ENCODE results near the gene TXLNA.
"Not testable (repeated sequence)": the region's sequence is repeated elsewhere in the genome, so short reads cannot be mapped to it uniquely, and the experiment has no call there.

Gene TXLNA

DNA sequence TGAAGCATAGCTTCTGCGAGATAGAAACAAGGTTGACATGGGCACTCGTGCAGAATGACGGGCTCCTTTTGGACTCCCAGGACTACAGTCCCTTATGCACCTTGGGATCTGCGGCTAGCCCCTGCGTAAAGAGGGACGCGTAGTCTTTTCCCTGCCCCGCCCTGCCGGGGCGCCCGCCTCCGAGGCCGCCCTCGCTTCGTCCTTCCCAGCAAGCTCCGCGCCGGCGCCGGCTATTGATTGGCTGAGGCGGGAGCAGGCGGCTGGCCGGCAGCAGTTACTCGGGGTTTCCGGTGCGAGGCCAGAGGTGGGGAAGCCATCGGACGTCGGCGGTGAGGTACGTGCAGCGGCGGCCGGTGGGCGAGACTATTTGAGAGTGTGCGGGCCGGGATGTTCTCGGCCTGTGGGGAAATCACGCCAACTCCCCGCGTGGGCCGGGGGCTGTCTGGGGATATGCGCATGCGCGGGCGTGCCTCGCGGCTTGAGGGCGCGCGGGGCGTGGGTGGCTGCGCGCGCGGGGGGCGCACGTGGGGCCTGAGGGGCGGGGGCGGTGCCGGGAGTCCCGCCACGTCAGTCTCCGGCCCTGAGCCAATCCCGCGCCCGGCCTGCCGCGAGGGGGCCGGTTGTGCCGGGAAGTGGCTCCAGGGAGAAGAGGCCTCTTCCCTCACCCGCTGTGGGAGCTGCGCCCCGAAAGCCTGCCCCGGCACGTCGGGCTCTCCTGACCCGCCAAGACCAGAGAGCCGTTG lies at the start of gene TXLNA:
TSS of gene TXLNA (plus strand) at position 233 of the 743 bp plus-strand sequence. CDS start 671 bp downstream, outside the sequence.
- DNase-seq (ENCODE audit: low read depth): peak; percentile 82

DNA sequence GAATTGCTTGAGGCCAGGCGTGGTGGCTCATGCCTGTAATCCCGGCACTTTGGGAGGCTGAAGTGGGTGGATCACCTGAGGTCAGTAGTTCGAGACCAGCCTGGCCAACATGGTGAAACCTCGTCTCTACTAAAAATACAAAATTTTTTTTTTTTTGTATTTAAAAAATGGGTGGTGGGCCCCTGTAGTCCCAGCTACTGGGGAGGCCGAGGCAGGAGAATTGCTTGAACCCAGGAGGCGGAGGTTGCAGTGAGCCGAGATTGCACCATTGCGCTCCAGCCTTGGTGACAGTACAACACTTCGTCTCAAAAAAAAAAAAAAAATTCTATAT lies 45.6 kb upstream of the TXLNA start:
- not testable (repeated sequence) for DNase-seq (ENCODE audit: low read depth)

DNA sequence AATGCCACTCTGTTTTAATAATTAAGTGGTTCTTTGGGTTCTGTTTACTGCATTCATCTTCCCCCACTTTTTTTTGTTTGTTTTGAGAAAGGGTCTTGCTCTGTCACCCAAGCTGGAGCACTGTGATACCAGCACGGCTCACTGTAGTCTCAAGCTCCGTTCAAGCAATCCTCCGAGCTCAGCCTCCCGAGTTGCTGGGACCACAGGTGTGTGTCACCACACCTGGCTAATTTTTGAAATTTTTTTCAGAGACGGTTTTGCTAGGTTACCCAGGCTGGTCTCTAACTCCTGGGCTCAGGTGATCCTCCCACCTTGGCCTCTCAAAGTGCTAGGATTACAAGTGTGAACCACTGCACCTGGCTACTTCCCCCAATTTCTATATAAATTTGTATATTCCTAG lies 42.4 kb upstream of the TXLNA start:
- no peak for DNase-seq (ENCODE audit: low read depth)

DNA sequence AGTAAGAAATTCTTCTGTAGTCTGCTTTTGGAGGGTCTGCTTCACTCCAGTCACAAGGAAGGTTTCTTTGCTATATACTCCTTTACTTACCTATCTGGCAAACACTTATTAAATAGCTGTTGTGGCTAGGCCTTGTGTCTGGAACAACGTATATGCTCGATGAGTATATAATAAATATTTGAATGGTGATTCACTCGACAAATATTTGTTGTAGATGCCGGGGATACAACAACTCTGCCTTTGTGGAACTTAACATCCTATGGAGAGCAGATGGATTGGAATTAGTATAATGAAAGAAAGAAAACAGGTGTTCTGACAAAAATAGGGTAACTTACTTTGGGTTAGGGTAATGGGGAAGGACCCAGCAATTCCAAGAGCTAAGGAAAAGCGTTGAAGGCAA lies 40.5 kb upstream of the TXLNA start:
- DNase-seq (ENCODE audit: low read depth): no peak

DNA sequence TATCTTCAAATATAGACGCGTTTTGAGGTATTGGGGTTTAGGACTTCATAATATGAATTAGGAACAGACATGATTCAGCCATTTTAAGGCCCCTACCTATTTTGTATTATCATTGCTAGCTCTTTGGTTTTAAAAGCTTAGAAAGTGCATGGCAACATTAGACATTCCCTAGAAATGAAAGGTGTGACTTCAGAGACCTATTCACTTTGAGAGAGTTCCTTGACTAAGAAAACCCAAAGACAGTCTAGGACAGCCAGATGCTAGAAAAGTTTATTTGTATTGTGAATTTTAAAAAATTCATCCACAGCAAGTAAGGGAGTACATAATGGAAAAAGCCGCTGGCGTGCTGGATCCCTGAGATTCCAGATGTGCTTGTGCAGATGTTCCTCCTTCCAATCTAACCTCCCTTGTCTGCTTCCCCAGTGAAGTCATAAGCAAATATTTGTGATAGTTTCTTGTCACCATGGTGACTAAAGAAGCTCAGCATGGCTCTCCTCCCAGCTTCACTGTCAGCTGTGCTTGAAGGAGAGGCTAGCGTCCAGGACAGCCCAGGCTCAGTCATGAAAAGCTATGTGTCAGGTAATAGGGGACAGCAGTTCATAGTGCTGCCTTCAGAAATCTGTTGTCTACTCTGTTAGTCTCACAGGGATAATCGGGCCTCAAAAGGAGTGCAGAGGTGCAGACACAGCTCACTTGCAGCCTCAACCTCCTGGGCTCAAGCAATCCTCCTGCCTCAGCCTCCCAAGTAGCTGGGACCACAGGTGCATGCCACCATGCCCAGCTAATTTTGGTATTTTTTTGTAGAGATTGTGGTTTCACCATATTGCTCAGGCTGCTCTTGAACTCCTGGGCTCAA lies 36.8 kb upstream of the TXLNA start:
- DNase-seq (ENCODE audit: low read depth): peak; percentile 85

DNA sequence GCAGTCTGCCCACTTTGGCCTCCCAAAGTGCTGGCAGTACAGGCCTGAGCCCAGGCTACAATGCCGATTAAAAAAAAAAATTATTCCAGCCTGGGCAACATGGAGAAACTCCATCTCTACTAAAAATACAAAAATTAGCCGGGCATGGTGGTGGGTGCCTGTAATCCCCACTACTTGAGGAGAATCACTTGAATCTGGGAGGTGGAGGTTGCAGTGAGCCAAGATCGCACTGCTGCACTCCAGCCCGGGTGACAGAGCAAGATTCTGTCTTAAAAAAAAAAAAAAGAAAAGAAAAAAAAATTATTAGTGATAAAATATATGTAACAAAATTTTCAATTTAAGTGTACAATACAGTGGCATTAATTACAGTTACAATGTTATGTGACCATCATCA lies 36.2 kb upstream of the TXLNA start:
- not testable (repeated sequence) for DNase-seq (ENCODE audit: low read depth)

DNA sequence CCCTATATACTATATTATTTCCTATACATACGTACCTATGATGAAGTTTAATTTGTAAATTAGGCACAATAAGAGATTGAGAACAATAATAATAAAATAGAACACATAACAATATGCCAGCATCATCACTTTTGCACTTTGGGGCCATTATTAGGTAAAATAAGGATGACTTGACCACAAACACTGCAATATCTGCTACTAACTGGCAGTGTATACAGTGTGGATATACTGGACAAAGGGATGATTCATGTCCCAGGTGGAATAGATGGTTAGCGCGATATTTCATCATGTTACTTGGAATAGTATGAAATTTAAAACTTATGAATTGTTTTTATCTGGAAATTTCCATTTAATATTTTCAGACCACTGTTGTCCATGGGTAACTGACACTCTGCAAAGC lies 35.4 kb upstream of the TXLNA start:
- no peak for DNase-seq (ENCODE audit: low read depth)

DNA sequence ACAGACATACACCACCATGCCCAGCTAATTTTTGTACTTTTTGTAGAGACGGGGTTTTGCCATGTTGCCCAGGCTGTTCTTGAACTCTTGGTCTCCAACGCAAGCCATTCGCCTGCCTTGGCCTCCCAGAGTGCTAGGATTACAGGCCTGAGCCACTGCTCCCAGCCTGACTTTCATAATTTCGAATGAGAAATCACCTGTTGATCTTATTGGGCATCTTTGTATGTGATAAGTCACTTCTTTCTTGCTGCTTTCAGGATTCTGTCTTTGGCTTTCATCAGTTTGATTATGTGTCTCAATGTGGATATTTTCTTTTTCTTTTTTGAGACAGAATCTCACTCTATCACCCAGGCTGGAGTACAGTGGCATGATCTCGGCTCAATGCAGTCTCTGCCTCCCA lies 31.7 kb upstream of the TXLNA start:
- not testable (repeated sequence) for DNase-seq (ENCODE audit: low read depth)

DNA sequence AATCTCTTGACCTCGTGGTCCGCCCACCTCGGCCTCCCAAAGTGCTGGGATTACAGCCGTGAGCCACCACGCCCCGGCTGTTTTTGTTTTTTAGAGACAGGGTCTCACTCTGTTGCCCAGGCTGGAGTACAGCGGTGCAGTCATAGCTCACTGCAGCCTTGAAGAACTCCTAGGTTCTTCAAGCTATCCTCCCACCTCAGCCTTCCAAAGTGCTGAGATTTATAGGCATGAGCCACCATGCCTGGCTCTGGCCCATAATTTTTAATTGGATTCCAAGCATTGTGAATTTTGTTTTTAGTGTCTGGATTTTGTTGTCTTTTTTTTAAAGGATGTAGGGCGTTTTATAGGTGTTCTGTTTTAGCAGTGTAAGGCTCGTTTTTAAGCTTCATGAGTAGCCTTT lies 28.6 kb upstream of the TXLNA start:
- DNase-seq (ENCODE audit: low read depth): no peak

DNA sequence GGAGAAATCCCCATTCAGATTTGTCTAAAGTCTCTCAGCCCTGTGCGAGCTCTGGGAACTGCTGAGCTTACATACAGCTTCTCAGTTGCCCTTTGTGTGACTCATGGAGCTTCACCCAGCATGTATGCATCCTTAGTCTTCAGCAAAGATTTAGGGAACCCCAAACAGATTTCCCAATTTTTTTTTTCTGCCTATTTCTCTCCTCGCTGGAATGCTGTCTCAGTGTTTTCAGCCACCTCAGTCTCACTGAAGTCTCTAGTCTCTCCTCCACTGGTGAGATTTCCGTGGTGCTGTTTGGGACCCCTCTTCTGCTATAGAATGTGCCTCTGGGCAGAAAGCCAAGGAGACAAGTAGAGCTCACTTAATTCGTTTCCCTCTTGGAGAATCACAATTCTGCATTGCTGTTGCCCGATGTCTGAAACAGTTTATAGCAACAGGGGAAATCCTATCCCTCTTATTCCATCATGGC lies 28.1 kb upstream of the TXLNA start:
- no peak for DNase-seq (ENCODE audit: low read depth)

DNA sequence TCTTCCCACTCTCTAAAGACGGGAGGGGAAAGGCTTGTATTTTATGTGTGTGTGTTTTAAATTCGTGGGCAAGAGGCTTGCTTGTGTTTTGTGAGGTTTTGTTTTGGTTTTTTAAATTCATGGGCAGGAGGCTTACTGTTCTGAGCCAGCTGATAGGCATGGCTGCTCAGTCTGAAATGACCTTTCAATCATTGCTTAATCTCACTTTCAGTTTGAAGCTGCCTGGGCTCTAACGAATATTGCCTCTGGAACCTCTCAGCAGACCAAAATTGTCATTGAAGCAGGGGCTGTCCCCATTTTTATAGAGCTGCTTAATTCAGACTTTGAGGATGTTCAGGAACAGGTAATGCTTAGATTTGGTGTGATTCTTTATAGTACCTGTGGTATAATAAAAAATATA lies 20.3 kb upstream of the TXLNA start:
- DNase-seq (ENCODE audit: low read depth): no peak

DNA sequence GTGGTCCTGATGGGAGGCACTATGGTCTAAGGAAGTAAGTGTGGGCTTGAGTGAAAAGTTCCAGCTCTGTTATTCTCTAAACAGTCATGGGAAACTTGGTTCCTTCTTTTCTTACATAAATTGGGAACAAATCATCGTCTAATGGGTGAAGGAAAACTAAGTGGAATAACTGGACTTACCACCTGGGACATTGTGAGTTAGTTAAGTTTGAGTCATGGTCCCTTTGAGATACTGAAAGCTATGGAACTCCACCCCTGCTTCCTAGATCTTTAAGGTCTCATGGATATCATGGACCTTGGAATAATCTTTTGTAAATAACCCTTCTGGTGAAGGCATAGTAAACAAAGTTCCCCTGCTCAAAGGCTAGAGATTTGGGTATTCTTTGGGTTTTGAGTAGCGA lies 16.1 kb upstream of the TXLNA start:
- DNase-seq (ENCODE audit: low read depth): no peak

DNA sequence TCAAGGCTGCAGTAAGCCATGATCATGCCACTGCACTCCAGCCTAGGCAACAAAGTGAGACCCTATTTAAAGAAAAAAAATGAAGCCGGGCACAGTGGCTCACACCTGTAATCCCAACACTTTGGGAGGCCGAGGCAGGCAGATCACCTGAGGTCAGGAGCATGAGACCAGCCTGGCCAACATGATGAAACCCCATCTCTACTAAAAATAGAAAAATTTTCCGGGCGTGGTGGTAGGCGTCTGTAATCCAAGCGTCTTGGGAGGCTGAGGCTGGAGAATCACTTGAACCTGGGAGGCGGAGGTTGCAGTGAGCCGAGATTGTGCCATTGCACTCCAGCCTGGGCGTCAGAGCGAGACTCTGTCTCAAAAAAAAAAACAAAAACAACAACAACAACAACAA lies 13.8 kb upstream of the TXLNA start:
- not testable (repeated sequence) for DNase-seq (ENCODE audit: low read depth)

DNA sequence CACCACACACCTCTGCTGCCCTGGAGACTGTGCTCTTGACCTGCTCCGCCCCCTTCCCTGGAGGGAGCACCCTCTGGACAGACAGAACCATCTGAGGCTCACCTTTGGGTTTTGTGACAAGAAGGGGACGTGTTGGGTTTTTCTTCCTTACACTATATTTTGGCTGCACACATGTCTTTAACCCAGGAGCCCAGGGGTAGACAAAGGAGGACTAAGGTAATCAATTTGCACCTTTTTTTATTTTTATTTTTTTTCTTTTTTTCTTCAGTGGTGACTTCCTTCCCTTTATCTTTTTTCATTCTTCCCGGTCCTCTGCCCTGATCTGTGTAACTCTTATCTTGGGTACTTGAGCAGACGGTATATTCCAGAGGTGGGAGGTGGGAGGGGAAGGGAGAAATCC lies 8.5 kb upstream of the TXLNA start:
- no peak for DNase-seq (ENCODE audit: low read depth)

DNA sequence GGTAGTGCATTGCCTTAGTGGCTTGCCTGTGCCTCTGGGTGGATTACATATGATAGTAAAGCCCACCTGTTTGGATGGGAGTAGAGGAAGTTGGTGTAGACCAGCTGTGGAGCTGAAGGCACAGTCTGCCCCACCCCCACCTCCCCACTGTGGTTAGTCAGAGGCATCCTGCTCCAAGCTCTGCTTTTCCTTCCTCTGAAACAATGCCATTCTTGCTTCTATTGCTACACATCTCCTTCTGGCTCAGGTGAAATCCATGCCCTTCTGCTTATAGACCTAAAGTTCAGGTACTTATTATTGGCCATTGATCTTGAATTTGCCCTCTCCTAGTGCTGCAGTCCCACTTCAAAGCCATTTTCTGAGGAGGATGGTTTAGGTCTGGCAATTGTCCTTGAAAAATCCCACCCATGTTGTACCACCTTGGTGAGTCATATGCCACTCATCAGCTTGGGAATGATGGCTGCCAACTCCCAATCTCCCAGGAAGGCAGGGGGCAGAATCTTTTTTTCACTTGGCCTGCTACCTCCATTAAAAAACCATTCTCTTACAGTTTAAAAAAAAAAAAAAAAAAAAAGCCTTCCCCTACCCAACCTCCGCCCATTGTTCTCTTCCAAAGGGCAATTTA lies 6.7 kb upstream of the TXLNA start:
- DNase-seq (ENCODE audit: low read depth): no peak

DNA sequence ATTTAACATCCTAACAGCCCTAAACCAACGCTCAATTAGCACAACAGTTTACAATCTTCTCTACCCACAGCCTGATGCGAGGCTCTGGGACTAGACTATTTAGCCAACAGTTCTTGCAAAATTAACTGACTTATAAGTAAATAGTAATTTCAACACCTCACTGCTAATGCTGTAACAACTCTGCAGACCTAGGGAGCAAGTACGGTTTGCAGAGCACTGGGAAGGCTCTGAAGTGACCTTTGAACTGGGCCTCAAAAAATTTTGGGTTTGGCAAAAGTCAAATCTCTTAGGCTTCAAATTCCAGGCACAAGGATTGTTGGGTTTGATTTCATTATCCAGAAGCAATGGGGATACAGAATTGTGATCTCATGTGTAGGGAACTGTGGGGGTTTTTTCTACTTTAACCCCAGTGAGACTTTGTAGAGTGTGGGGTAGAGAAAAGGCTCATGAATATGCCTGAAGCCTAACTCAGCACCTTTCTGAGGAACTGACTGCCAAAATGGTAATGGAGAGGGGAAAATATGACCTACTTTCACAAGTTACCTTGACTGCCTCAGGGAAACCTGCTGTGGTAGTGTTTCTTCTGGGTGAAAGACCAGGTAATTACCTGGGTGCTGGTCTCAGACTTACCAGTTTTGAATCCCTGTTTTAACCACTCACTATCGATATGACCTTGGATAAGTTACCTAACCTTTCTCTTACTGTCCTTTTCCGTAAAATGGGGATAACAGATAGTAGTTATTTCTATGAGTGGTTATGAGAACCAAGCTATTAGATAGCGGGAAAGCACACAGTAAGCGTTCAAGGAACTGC lies 889 bp upstream of the TXLNA start:
- no peak for DNase-seq (ENCODE audit: low read depth)

DNA sequence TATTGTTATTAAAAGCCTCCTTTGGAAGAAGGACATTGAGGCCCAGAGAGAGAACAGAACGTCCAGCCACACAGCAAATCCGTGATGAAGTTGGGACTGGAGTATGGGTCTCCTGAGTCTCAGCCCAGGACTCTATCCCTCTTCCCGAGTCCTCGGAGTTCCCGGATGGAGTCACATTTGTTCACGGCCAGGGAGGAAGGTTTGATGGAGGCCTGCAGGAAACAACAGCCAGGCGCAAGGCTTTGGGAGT lies 357 bp upstream of the TXLNA start:
- no peak for DNase-seq (ENCODE audit: low read depth)

DNA sequence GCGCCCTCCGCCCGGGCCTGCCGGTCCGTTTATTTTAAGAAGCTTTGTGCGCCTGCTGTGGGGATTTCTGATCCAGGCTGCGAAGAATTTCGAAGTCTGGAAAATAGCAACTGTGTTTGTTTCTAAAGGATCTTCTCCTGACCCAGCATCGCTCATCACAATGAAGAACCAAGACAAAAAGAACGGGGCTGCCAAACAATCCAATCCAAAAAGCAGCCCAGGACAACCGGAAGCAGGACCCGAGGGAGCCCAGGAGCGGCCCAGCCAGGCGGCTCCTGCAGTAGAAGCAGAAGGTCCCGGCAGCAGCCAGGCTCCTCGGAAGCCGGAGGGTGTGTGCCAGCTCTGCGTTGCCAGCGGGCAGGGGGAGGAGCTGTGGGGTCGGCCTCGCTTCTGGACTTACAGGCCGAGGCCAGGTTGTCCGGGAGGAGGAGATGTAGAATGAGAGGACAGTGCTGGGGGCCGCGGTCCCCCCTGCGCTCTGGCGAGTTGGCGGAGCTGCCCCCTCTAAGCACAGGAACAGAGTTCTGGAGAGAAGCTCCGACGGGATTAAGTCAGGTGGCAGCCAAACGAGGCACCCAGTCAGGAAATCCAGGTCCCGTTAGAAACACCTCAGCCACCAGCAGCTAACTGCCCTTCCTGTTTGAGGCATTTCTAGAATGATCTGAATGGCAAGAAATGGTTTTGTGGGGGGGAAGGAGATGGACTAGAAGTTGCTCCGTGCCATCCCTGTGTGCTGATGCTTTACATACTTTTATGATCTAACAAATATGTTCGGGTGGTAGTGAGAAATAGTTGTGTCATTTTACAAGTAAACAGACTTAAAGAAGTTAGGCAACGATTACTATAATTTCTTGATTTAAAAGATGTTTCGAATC lies 948 bp downstream of the TXLNA start:
- no peak for DNase-seq (ENCODE audit: low read depth)

DNA sequence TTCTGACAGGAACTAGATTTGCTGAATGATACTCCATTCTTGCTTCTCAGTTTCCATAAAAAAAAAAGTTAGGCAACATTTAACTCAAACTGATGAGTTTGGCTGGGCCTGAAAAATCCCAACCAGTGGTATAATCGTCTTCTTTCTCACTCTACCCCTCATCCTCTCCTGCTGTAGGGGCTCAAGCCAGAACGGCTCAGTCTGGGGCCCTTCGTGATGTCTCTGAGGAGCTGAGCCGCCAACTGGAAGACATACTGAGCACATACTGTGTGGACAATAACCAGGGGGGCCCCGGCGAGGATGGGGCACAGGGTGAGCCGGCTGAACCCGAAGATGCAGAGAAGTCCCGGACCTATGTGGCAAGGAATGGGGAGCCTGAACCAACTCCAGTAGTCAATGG lies 1.6 kb downstream of the TXLNA start:
- no peak for DNase-seq (ENCODE audit: low read depth)

DNA sequence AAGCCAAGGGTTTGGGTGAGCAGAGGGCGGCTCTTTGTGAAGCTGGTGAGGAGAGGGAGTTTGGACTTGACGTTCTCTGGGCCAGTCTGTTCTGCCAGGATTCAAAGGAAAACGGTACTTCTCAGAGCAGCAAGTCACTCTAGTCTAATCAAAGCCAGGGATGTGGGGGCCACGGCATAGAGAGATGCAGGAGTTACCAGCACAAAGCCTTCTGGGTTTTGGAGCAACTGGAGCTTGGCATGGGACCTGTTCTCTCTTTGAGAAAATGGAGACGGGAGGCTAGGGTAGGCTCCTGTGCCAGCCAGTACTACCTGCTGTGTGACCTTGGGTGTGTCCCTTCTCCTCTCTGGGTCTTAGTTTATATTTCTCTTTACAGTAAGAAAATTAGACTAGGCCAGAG lies 2.1 kb downstream of the TXLNA start:
- DNase-seq (ENCODE audit: low read depth): no peak

DNA sequence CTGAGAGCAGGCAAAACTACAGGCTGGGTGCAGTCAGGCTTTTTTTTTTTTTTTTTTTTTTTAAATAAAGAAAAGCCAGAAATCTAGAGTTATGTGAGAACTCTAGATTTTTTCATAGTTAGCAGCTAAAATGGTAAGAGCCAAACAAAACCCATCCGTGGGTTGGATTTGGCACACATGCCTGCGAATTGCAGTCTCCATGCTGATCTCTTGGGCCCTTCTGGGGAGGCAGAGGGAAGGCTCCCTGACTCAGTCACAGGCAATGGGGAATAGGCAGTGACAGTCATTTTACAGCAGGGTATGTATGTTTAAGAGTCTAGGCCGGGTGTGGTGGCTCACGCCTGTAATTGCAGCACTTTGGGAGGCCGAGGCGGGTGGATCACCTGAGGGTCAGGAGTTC lies 2.6 kb downstream of the TXLNA start:
- DNase-seq (ENCODE audit: low read depth): no peak

DNA sequence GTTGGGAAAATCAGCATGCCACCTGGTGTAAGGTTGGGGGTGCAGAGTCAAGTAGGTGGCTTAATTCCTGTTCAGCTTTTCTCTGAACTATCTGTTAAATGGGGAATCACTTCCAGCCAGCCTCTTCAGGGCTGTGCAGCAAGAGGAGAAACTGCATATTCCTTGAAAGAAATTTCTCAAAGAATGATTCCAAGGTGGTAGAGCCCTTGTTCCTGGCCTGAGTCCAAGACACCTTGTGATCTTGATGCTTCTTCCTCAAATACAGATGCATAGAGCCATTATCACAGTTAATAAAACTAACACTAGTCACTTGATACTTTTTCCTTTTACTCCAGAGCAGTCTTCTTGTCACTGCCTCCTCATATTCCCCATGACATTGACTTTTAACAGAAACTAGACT lies 5.2 kb downstream of the TXLNA start:
- no peak for DNase-seq (ENCODE audit: low read depth)
